ENCODE measurements around the gene ATXN7L1. TPM values are rescaled to one million over a fixed set of nuclear protein-coding genes. Genes with fewer than 3 reads are reported as not detected.

The ATXN7L1 gene
- total and polyA plus RNA-seq, 9 donors, result 5.0 to 17.6 (median 11.4) TPM

GRCh38 chr7:105756367-105756766, 120.0 kb downstream of the ATXN7L1 start:
- Histone ChIP-seq H3K4me3 (no peak overlapping the region), H3K4me1 (ENCODE audit: insufficient read depth) (peaks cover 4% of the 10 kb centered on the region), H3K27me3 (no peaks in the 10 kb centered on the region), H3K36me3 (no peaks in the 10 kb centered on the region), H3K27ac (no peak overlapping the region), H3K9me3 (no peaks in the 10 kb centered on the region)
- DNase-seq, result no peak
- intact Hi-C loops (cut with DNase I), result no loop called here
- TF ChIP-seq POLR2A (IDR thresholded peaks at IDR 0.05), result no peak
- no peak for TF ChIP-seq CTCF (IDR thresholded peaks at IDR 0.05)
- TF ChIP-seq EP300 (IDR thresholded peaks at IDR 0.05), result no peak
- 73 to 94% (median 92%) methylated on average over 2 of the region's 2 CpGs for WGBS, 3 donors

GRCh38 chr7:105752671-105753275, 123.6 kb downstream of the ATXN7L1 start:
- Histone ChIP-seq H3K4me3 (no peak overlapping the region), H3K9me3 (no peaks in the 10 kb centered on the region), H3K4me1 (ENCODE audit: insufficient read depth) (no peaks in the 10 kb centered on the region), H3K27ac (no peak overlapping the region), H3K36me3 (no peaks in the 10 kb centered on the region), H3K27me3 (no peaks in the 10 kb centered on the region)
- 90 to 91% (median 90%) methylated on average over 5 of the region's 5 CpGs for WGBS, 3 donors
- TF ChIP-seq POLR2A (IDR thresholded peaks at IDR 0.05) (no peak), CTCF (IDR thresholded peaks at IDR 0.05) (no peak), EP300 (IDR thresholded peaks at IDR 0.05) (no peak)
- no peak for DNase-seq
- intact Hi-C loops (cut with DNase I), result no loop called here

GRCh38 chr7:105751054-105751453, 125.3 kb downstream of the ATXN7L1 start:
- no peak for DNase-seq
- WGBS, 3 donors, result 88 to 98% (median 92%) methylated on average over 3 of the region's 3 CpGs
- TF ChIP-seq EP300 (IDR thresholded peaks at IDR 0.05) (no peak), POLR2A (IDR thresholded peaks at IDR 0.05) (no peak), CTCF (IDR thresholded peaks at IDR 0.05) (no peak)
- Histone ChIP-seq H3K9me3 (no peaks in the 10 kb centered on the region), H3K27me3 (no peaks in the 10 kb centered on the region), H3K4me1 (ENCODE audit: insufficient read depth) (no peaks in the 10 kb centered on the region), H3K36me3 (no peaks in the 10 kb centered on the region), H3K27ac (no peak overlapping the region), H3K4me3 (no peak overlapping the region)
- intact Hi-C loops (cut with DNase I), result no loop called here

GRCh38 chr7:105748701-105749100, 127.7 kb downstream of the ATXN7L1 start:
- H3K36me3 ChIP-seq, result no peaks in the 10 kb centered on the region

More at GRCh38 chr7:105748701-105749100, 127.7 kb downstream of the ATXN7L1 start:
- Histone ChIP-seq H3K27me3 (no peaks in the 10 kb centered on the region), H3K4me1 (ENCODE audit: insufficient read depth) (no peaks in the 10 kb centered on the region), H3K27ac (no peak overlapping the region), H3K4me3 (no peak overlapping the region), H3K9me3 (no peaks in the 10 kb centered on the region)
- 23 to 57% (median 40%) methylated on average over 4 of the region's 4 CpGs for WGBS, 3 donors
- intact Hi-C loops (cut with DNase I), result loop anchor here in 1 of 4 donors (10.0 kb wide), 1 partner anchor 94 kb away; no protein-coding TSS in a partner anchor
- TF ChIP-seq POLR2A (IDR thresholded peaks at IDR 0.05) (no peak), EP300 (IDR thresholded peaks at IDR 0.05) (no peak), CTCF (IDR thresholded peaks at IDR 0.05) (no peak)
- no peak for DNase-seq
